B cell (primary cell): ENCODE data around the gene ZNF680. TPM values are rescaled to one million over a fixed set of nuclear protein-coding genes. Genes with fewer than 3 reads are reported as not detected.

ENCODE experiments used
- ATAC-seq: fragments of 200-7000 bp; cut with Tn5 transposase; one replicate; pipeline ENCODE4 v1.10.0; 2021; ENCODE audit warnings: low read depth, mild to moderate bottlenecking, moderate number of reproducible peaks, moderate library complexity
- CTCF ChIA-PET: fragments of 350-600 bp; sonication (Branson Sonifier 250); formaldehyde crosslinking; loops from one replicate; lab custom pipeline; 2021; ENCODE audit warnings: antibody characterized with exemption, inconsistent platforms; lab: Charles Lee
- POLR2A ChIA-PET: fragments of 350-600 bp; sonication (Branson Sonifier 250); formaldehyde crosslinking; loops from one replicate; lab custom pipeline; 2021; ENCODE audit warnings: antibody characterized with exemption; lab: Charles Lee
- DNase-seq: peaks from one replicate; pipeline ENCODE4 v3.0.0; 2013
- H2AFZ ChIP-seq: 2 replicates; pipeline ENCODE4 v1.6.1; 2012; ENCODE audit warnings: mild to moderate bottlenecking, low read depth, low read length; ENCODE audit not compliant: insufficient read depth, poor library complexity, severe bottlenecking
- H3K27ac ChIP-seq, 2 donors: 1 replicate in 1 of 2; 2 replicates in 1 of 2; pipeline ENCODE4 v1.5.1; 2012 to 2013; ENCODE audit warnings: low read length in 2 of 2, mild to moderate bottlenecking in 2 of 2, moderate library complexity in 1 of 2
- H3K27me3 ChIP-seq, 4 experiments: fragments of 200-600 bp in 1 of 4; sonication (generic) in 1 of 4; replicated peaks in 1 of 4; 1 replicate in 2 of 4; 2 replicates in 2 of 4; pipeline versions ENCODE4 v1.6.1 to v1.7.0; 2013 to 2016; ENCODE audit warnings: low read length in 3 of 4, mild to moderate bottlenecking in 2 of 4, mixed read lengths in 1 of 4, moderate library complexity in 1 of 4; ENCODE audit not compliant: insufficient read depth in 4 of 4, control insufficient read depth in 3 of 4; ENCODE audit errors: control extremely low read depth in 1 of 4
- H3K36me3 ChIP-seq, 2 experiments: replicated peaks in 1 of 2; 1 replicate in 1 of 2; 2 replicates in 1 of 2; pipeline versions ENCODE4 v1.6.1 to v1.7.1; 2013; ENCODE audit warnings: low read length in 1 of 2; ENCODE audit not compliant: insufficient read depth in 2 of 2, control insufficient read depth in 1 of 2; ENCODE audit errors: control extremely low read depth in 1 of 2, extremely low read depth in 1 of 2
- H3K4me1 ChIP-seq, 2 donors: fragments of 200-600 bp in 1 of 2; sonication (generic) in 1 of 2; 1 replicate in 1 of 2; 2 replicates in 1 of 2; pipeline versions ENCODE4 v1.5.1 to v1.6.1; 2013 to 2017; ENCODE audit warnings: low read length in 2 of 2; ENCODE audit not compliant: control insufficient read depth in 2 of 2, insufficient read depth in 2 of 2
- H3K4me2 ChIP-seq: replicated peaks from 2 replicates; pipeline ENCODE3; 2012; ENCODE audit warnings: mild to moderate bottlenecking, low read depth, low read length; ENCODE audit not compliant: poor library complexity, severe bottlenecking
- H3K4me3 ChIP-seq, 5 experiments: fragments of 200-600 bp in 1 of 5; sonication (generic) in 1 of 5; 1 replicate in 3 of 5; 2 replicates in 2 of 5; pipeline versions ENCODE4 v1.5.1 to v1.7.0; 2011 to 2016; ENCODE audit warnings: low read length in 4 of 5, mild to moderate bottlenecking in 4 of 5, low read depth in 2 of 5, control low read depth in 1 of 5, moderate library complexity in 1 of 5; ENCODE audit not compliant: insufficient read depth in 1 of 5; ENCODE audit errors: control extremely low read depth in 1 of 5, extremely low read depth in 1 of 5
- H3K79me2 ChIP-seq: fragments of 200-600 bp; sonication (generic); one replicate; pipeline ENCODE4 v1.6.0; 2016; ENCODE audit warnings: low read length; ENCODE audit not compliant: control insufficient read depth, insufficient read depth
- H3K9ac ChIP-seq: fragments of 200-600 bp; sonication (generic); 2 replicates; pipeline ENCODE4 v1.6.1; 2017; ENCODE audit warnings: mild to moderate bottlenecking, low read length, moderate library complexity
- H3K9me3 ChIP-seq, 3 donors: one replicate each; pipeline versions ENCODE4 v1.6.1 to v1.7.1; 2013; ENCODE audit warnings: low read length in 2 of 3; ENCODE audit not compliant: control insufficient read depth in 2 of 3, insufficient read depth in 1 of 3; ENCODE audit errors: control extremely low read depth in 1 of 3
- H4K20me1 ChIP-seq: 2 replicates; pipeline ENCODE4 v1.6.0; 2012; ENCODE audit warnings: mild to moderate bottlenecking, low read length; ENCODE audit not compliant: insufficient read depth, control insufficient read depth, poor library complexity, severe bottlenecking
- H3K27ac Mint-ChIP-seq: one replicate; pipeline ENCODE4 v1.8.0; 2021; ENCODE audit warnings: mixed read lengths
- H3K27me3 Mint-ChIP-seq: one replicate; pipeline ENCODE4 v1.8.0; 2021; ENCODE audit warnings: mixed read lengths
- H3K4me1 Mint-ChIP-seq: one replicate; pipeline ENCODE4 v1.8.0; 2021; ENCODE audit warnings: mixed read lengths
- H3K4me3 Mint-ChIP-seq: one replicate; pipeline ENCODE4 v1.8.0; 2021; ENCODE audit warnings: mixed read lengths
- H3K9me3 Mint-ChIP-seq: one replicate; pipeline ENCODE4 v1.8.0; 2022; ENCODE audit warnings: mixed read lengths; ENCODE audit not compliant: insufficient read depth
- CTCF ChIP-seq: fragments of 200-600 bp; IDR thresholded peaks from one replicate; pipeline ENCODE4 v1.8.0; 2022; ENCODE audit warnings: antibody characterized with exemption, mild to moderate bottlenecking
- EZH2 ChIP-seq: IDR thresholded peaks from 2 replicates; pipeline ENCODE4 v1.6.1; 2012; ENCODE audit warnings: borderline replicate concordance, low read depth, mild to moderate bottlenecking, moderate library complexity, low read length; ENCODE audit not compliant: insufficient read depth, poor library complexity, severe bottlenecking
- WGBS: methylation state at CpG from one replicate; pipeline ENCODE4 v1.1.5; 2013; ENCODE audit warnings: missing lambda C conversion rate; ENCODE audit not compliant: insufficient coverage; 5-methylcytosine and 5-hydroxymethylcytosine counted together
- intact Hi-C: fragments of 100-400 bp; cut with micrococcal nuclease; formaldehyde crosslinking; loops from one replicate; pipeline ENCODE4 v1.10.0; 2022
- polyA plus RNA-seq: library from polyadenylated mRNA; depleted of rRNA; stranded (reverse); fragments of >200 nt; gene quantifications from 2 replicates; pipeline ENCODE4 v1.2.3, GENCODE V29; 2012
- total RNA-seq, 2 donors: library from RNA; stranded (reverse); fragments of 120-200 nt in 1 of 2; gene quantifications; 1 replicate in 1 of 2; 2 replicates in 1 of 2; pipeline versions ENCODE4 v1.2.3 to v1.2.4, GENCODE V29; 2013 to 2022

The ZNF680 gene
- total and polyA plus RNA-seq, 2 donors (not counting 1 experiment from before 2014, with no cell fraction given): 2.5 to 27.8 TPM

GRCh38 chr7:64558323-64558705 is 4.6 kb downstream of the ZNF680 start:
- POLR2A ChIA-PET: no interaction called here
- no CpG with 5 or more reads among the region's 1 CpG for WGBS

More at GRCh38 chr7:64558323-64558705, 4.6 kb downstream of the ZNF680 start:
- Histone ChIP-seq H3K27ac (no peak overlapping the region), H3K36me3 (peaks cover 0 to 2% of the 10 kb centered on the region in 2 experiments), H3K27me3 (no peaks in the 10 kb centered on the region), H2AFZ (no peak overlapping the region), H3K9me3 (peaks cover 2 to 17% (median 3%) of the 10 kb centered on the region in 3 donors), H3K79me2 (peaks cover 74% of the 10 kb centered on the region), H3K4me1 (peaks cover 0 to 6% of the 10 kb centered on the region in 2 donors), H4K20me1 (no peaks in the 10 kb centered on the region), H3K4me2 (no peak overlapping the region), H3K4me3 (no peak overlapping the region), H3K9ac (no peak overlapping the region)
- intact Hi-C loops: loop anchor here (2.0 kb wide), 1 partner anchor 632 kb away; no protein-coding TSS in a partner anchor
- Mint-ChIP-seq H3K9me3 (peaks cover 4% of the 10 kb centered on the region), H3K4me1 (peaks cover 32% of the 10 kb centered on the region), H3K4me3 (no peak overlapping the region), H3K27ac (peak overlapping the region; percentile 56), H3K27me3 (no peaks in the 10 kb centered on the region)
- TF ChIP-seq EZH2: no peak
- no peak for TF ChIP-seq CTCF
- DNase-seq (no peak), ATAC-seq (no peak)
- CTCF ChIA-PET: no interaction called here
